ENCODE measurements around the gene TMEM139.

DNA sequence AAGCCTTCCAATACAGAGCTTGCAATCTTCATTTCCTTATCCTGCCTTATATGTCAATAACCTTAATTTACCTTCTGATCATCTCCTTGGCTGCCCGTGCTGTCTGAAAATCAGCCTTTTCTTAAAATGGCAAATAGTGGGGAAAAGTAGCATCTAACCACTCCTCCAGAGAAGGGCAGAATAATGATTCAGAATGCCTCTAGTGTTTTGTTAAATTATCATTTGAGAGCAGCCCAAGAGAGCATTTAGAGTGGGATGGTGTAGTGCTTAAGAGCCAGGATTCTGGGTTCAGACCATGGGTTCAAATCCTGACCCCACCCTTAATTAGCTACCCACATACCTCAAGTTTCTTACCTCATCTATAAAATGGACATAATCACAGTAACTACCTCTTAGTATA, 4.6 kb upstream of the TMEM139 start:
- TF ChIP-seq, protein P1, sequence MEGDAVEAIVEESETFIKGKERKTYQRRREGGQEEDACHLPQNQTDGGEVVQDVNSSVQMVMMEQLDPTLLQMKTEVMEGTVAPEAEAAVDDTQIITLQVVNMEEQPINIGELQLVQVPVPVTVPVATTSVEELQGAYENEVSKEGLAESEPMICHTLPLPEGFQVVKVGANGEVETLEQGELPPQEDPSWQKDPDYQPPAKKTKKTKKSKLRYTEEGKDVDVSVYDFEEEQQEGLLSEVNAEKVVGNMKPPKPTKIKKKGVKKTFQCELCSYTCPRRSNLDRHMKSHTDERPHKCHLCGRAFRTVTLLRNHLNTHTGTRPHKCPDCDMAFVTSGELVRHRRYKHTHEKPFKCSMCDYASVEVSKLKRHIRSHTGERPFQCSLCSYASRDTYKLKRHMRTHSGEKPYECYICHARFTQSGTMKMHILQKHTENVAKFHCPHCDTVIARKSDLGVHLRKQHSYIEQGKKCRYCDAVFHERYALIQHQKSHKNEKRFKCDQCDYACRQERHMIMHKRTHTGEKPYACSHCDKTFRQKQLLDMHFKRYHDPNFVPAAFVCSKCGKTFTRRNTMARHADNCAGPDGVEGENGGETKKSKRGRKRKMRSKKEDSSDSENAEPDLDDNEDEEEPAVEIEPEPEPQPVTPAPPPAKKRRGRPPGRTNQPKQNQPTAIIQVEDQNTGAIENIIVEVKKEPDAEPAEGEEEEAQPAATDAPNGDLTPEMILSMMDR (IDR thresholded peaks at IDR 0.05): no peak
- no peak for TF ChIP-seq POLR2A (IDR thresholded peaks at IDR 0.05)

All from lower leg skin (tissue), 3 donors.